ES-I3 (cell line): ENCODE data around the gene AVPI1.

ENCODE experiments used
- H3K36me3 ChIP-seq: 2 replicates; pipeline ENCODE4 v1.6.1; 2013; ENCODE audit warnings: mild to moderate bottlenecking, low read length, control low read depth, moderate library complexity; ENCODE audit not compliant: insufficient read depth
- H3K4me1 ChIP-seq: 2 replicates; pipeline ENCODE4 v1.6.1; 2013; ENCODE audit warnings: mild to moderate bottlenecking, control low read depth, low read length; ENCODE audit not compliant: insufficient read depth
- H3K9ac ChIP-seq: 2 replicates; pipeline ENCODE4 v1.6.1; 2013; ENCODE audit warnings: low read depth, mild to moderate bottlenecking, low read length, moderate library complexity
- H3K9me3 ChIP-seq: 2 replicates; pipeline ENCODE4 v1.6.1; 2013; ENCODE audit warnings: mild to moderate bottlenecking, low read length, moderate library complexity; ENCODE audit not compliant: control insufficient read depth, insufficient read depth

AVPI1 gene

GRCh38 chr10:97686962-97687784 is at the start of gene AVPI1:
Gene AVPI1 (minus strand): TSS chr10:97687241. CDS start chr10:97679905, 7,336 bp downstream.
- Histone ChIP-seq H3K9me3 (no peaks in the 10 kb centered on the region), H3K4me1 (peaks cover 9% of the 10 kb centered on the region), H3K36me3 (no peaks in the 10 kb centered on the region), H3K9ac (peak within 1 kb of the TSS; percentile 76)

- Histone ChIP-seq H3K9me3 (peaks cover 6% of the 10 kb centered on the region; the same call in 1 of the 2 replicates), H3K36me3 (peaks cover 10% of the 10 kb centered on the region), H3K4me1 (peaks cover 6% of the 10 kb centered on the region), H3K9ac (peak overlapping the region; percentile 18; the same call in 1 of the 2 replicates)
These were observed 49.4 kb upstream of the AVPI1 start for GRCh38 chr10:97736403-97736901.

GRCh38 chr10:97734021-97734420 is 47.0 kb upstream of the AVPI1 start:
- Histone ChIP-seq H3K36me3 (0 out of 2 replicates have a peak, but pooled peaks cover 2% of the 10 kb centered on the region), H3K9me3 (peaks cover 6% of the 10 kb centered on the region; the same call in 1 of the 2 replicates), H3K9ac (no peak overlapping the region), H3K4me1 (peaks cover 6% of the 10 kb centered on the region)

GRCh38 chr10:97733256-97733655 is 46.2 kb upstream of the AVPI1 start:
- Histone ChIP-seq H3K36me3 (no peaks in the 10 kb centered on the region), H3K9ac (no peak overlapping the region), H3K9me3 (peaks cover 6% of the 10 kb centered on the region; the same call in 1 of the 2 replicates), H3K4me1 (peaks cover 2% of the 10 kb centered on the region)

- H3K9ac ChIP-seq, result no peak overlapping the region
- no peaks in the 10 kb centered on the region for H3K4me1 ChIP-seq
- no peaks in the 10 kb centered on the region for H3K36me3 ChIP-seq
- H3K9me3 ChIP-seq, result peaks cover 6% of the 10 kb centered on the region; the same call in 1 of the 2 replicates
These were observed 45.0 kb upstream of the AVPI1 start for GRCh38 chr10:97732052-97732359.

- Histone ChIP-seq H3K4me1 (no peaks in the 10 kb centered on the region), H3K9me3 (peaks cover 5% of the 10 kb centered on the region; the same call in 1 of the 2 replicates), H3K36me3 (no peaks in the 10 kb centered on the region), H3K9ac (no peak overlapping the region)
These were observed 44.5 kb upstream of the AVPI1 start for GRCh38 chr10:97731346-97732051.

GRCh38 chr10:97729014-97729413 is 42.0 kb upstream of the AVPI1 start:
- H3K36me3 ChIP-seq, result no peaks in the 10 kb centered on the region
- H3K4me1 ChIP-seq, result no peaks in the 10 kb centered on the region
- H3K9ac ChIP-seq, result no peak overlapping the region
- H3K9me3 ChIP-seq, result no peaks in the 10 kb centered on the region

GRCh38 chr10:97726636-97727178 is 39.7 kb upstream of the AVPI1 start:
- peak overlapping the region; percentile 4; the same call in 1 of the 2 replicates for H3K9ac ChIP-seq
- H3K36me3 ChIP-seq, result no peaks in the 10 kb centered on the region

GRCh38 chr10:97724341-97724941 is 37.4 kb upstream of the AVPI1 start:
- Histone ChIP-seq H3K36me3 (no peaks in the 10 kb centered on the region), H3K4me1 (peaks cover 2% of the 10 kb centered on the region; the same call in 1 of the 2 replicates), H3K9ac (no peak overlapping the region), H3K9me3 (no peaks in the 10 kb centered on the region)

More at GRCh38 chr10:97726636-97727178, 39.7 kb upstream of the AVPI1 start:
- Histone ChIP-seq H3K9me3 (no peaks in the 10 kb centered on the region), H3K4me1 (no peaks in the 10 kb centered on the region)

- Histone ChIP-seq H3K9ac (no peak overlapping the region), H3K9me3 (no peaks in the 10 kb centered on the region), H3K4me1 (peaks cover 14% of the 10 kb centered on the region), H3K36me3 (no peaks in the 10 kb centered on the region)
These were observed 36.0 kb upstream of the AVPI1 start for GRCh38 chr10:97723001-97723400.

GRCh38 chr10:97721871-97722780 is 35.1 kb upstream of the AVPI1 start:
- Histone ChIP-seq H3K9ac (no peak overlapping the region), H3K9me3 (no peaks in the 10 kb centered on the region), H3K36me3 (no peaks in the 10 kb centered on the region), H3K4me1 (peaks cover 14% of the 10 kb centered on the region)

- H3K4me1 ChIP-seq, result peaks cover 24% of the 10 kb centered on the region
- no peak overlapping the region for H3K9ac ChIP-seq
These were observed 32.6 kb upstream of the AVPI1 start for GRCh38 chr10:97719602-97720001.

GRCh38 chr10:97718659-97719142 is 31.7 kb upstream of the AVPI1 start:
- no peaks in the 10 kb centered on the region for H3K9me3 ChIP-seq
- no peaks in the 10 kb centered on the region for H3K36me3 ChIP-seq
- H3K4me1 ChIP-seq, result peaks cover 24% of the 10 kb centered on the region
- no peak overlapping the region for H3K9ac ChIP-seq

More at GRCh38 chr10:97719602-97720001, 32.6 kb upstream of the AVPI1 start:
- H3K36me3 ChIP-seq, result no peaks in the 10 kb centered on the region
- no peaks in the 10 kb centered on the region for H3K9me3 ChIP-seq
